Cortex of kidney (tissue), 1 donor: ENCODE measurements around the gene ILDR2.

Experiments used
- DNase-seq: peaks from one replicate; lab custom pipeline; 2025; lab: John Stamatoyannopoulos, UW

ILDR2 gene

GRCh38 chr1:166971252-166971651 lies 4.1 kb downstream of the ILDR2 start:
- no peak for DNase-seq

GRCh38 chr1:166969074-166969677 lies 6.2 kb downstream of the ILDR2 start:
- no peak for DNase-seq

GRCh38 chr1:166960858-166961474 lies 14.4 kb downstream of the ILDR2 start:
- DNase-seq: no peak

GRCh38 chr1:166956872-166957271 lies 18.5 kb downstream of the ILDR2 start:
- no peak for DNase-seq

GRCh38 chr1:166956057-166956850 lies 19.1 kb downstream of the ILDR2 start:
- no peak for DNase-seq

- DNase-seq: no peak
Observed at GRCh38 chr1:166953491-166953890, 21.8 kb downstream of the ILDR2 start.

- DNase-seq: no peak
Observed at GRCh38 chr1:166952002-166952746, 23.2 kb downstream of the ILDR2 start.

GRCh38 chr1:166951050-166951449 lies 24.3 kb downstream of the ILDR2 start:
- DNase-seq: no peak

- DNase-seq: no peak
Observed at GRCh38 chr1:166950156-166950555, 25.2 kb downstream of the ILDR2 start.

- DNase-seq: no peak
Observed at GRCh38 chr1:166948856-166949350, 26.4 kb downstream of the ILDR2 start.

- no peak for DNase-seq
Observed at GRCh38 chr1:166947398-166948043, 27.8 kb downstream of the ILDR2 start.

- no peak for DNase-seq
Observed at GRCh38 chr1:166944186-166944967, 31.0 kb downstream of the ILDR2 start.

- DNase-seq: no peak
Observed at GRCh38 chr1:166939741-166940375, 35.5 kb downstream of the ILDR2 start.

GRCh38 chr1:166937962-166938361 lies 37.4 kb downstream of the ILDR2 start:
- no peak for DNase-seq

- no peak for DNase-seq
Observed at GRCh38 chr1:166937329-166937728, 38.0 kb downstream of the ILDR2 start.

GRCh38 chr1:166933633-166934032 lies 41.7 kb downstream of the ILDR2 start:
- DNase-seq: no peak

- no peak for DNase-seq
Observed at GRCh38 chr1:166933140-166933539, 42.2 kb downstream of the ILDR2 start.

- DNase-seq: no peak
Observed at GRCh38 chr1:166929911-166930310, 45.4 kb downstream of the ILDR2 start.

- DNase-seq: no peak
Observed at GRCh38 chr1:166927701-166928100, 47.6 kb downstream of the ILDR2 start.

- DNase-seq: no peak
Observed at GRCh38 chr1:166925810-166926478, 49.4 kb downstream of the ILDR2 start.
